Coronary artery (tissue), 2 donors: ENCODE results near the gene SPTB.

Experiments
- DNase-seq: peaks from one replicate; pipeline ENCODE4 v3.0.0-alpha.2; 2017; ENCODE audit warnings: low spot score
- H3K27ac ChIP-seq, 2 donors: fragments of 200-600 bp; sonication (generic); one replicate each; pipeline ENCODE4 v1.5.1; 2016 to 2019
- H3K4me3 ChIP-seq: fragments of 200-600 bp; sonication (generic); 2 replicates; pipeline ENCODE4 v1.5.1; 2016; ENCODE audit warnings: mild to moderate bottlenecking, moderate library complexity
- CTCF ChIP-seq: fragments of 200-600 bp; sonication (generic); IDR thresholded peaks from one replicate; pipeline ENCODE4 v1.5.1; 2019; ENCODE audit warnings: antibody characterized with exemption

SPTB gene

GRCh38 chr14:64843548-64843947 is 36.2 kb downstream of the SPTB start:
- Histone ChIP-seq H3K4me3 (no peak overlapping the region), H3K27ac (no peak overlapping the region)
- no peak for DNase-seq
- no peak for TF ChIP-seq CTCF

GRCh38 chr14:64841772-64842750 is 37.6 kb downstream of the SPTB start:
- Histone ChIP-seq H3K27ac (peak overlapping the region; percentile 39 to 76), H3K4me3 (peak overlapping the region; percentile 27)
- TF ChIP-seq CTCF: no peak
- DNase-seq: peak; percentile 83

- peak overlapping the region; percentile 39 to 76 for H3K27ac ChIP-seq
- no peak for DNase-seq
- peak overlapping the region; percentile 7 for H3K4me3 ChIP-seq
- no peak for TF ChIP-seq CTCF
Observed at GRCh38 chr14:64841121-64841651, 38.5 kb downstream of the SPTB start.

- no peak for TF ChIP-seq CTCF
- no peak overlapping the region for H3K27ac ChIP-seq
Observed at GRCh38 chr14:64838656-64839055, 41.1 kb downstream of the SPTB start.

GRCh38 chr14:64835431-64835830 is 44.3 kb downstream of the SPTB start:
- no peak overlapping the region for H3K4me3 ChIP-seq
- TF ChIP-seq CTCF: no peak
- H3K27ac ChIP-seq: no peak overlapping the region
- DNase-seq: no peak

More at GRCh38 chr14:64838656-64839055, 41.1 kb downstream of the SPTB start:
- H3K4me3 ChIP-seq: no peak overlapping the region
- no peak for DNase-seq

GRCh38 chr14:64834965-64835364 is 44.7 kb downstream of the SPTB start:
- no peak for DNase-seq
- no peak for TF ChIP-seq CTCF
- no peak overlapping the region for H3K27ac ChIP-seq
- no peak overlapping the region for H3K4me3 ChIP-seq
